ENCODE results near the gene C2orf68. TPM values are rescaled to one million over a fixed set of nuclear protein-coding genes. Genes with fewer than 3 reads are reported as not detected.
A peak's percentile ranks its signal among the peaks of the same experiment; 100 is the strongest.

C2orf68 gene
- total and polyA plus RNA-seq, 2 of the 13 experiments (the other 11 are each of a cell fraction or from before 2014, with no cell fraction given): 47.1 to 77.4 TPM

GRCh38 chr2:85601771-85602475 is 9.9 kb downstream of the C2orf68 start (continued):
- no peak for TF ChIP-seq ZNF318 (CRISPR knock-in tag; IDR thresholded peaks at IDR 0.05)
- no peak for TF ChIP-seq ZNF839 (CRISPR knock-in tag; IDR thresholded peaks at IDR 0.05; ENCODE audit: borderline replicate concordance)
- TF ChIP-seq PTBP1 (IDR thresholded peaks at IDR 0.05; ENCODE audit: low read depth, low read length, poor library complexity, severe bottlenecking): no peak
- no peak for TF ChIP-seq TEAD2 (CRISPR knock-in tag; IDR thresholded peaks at IDR 0.05)
- 0 out of 2 replicates have a peak, but pooled peaks have one; percentile 28 for TF ChIP-seq ZNF343 (CRISPR knock-in tag; IDR thresholded peaks at IDR 0.05)
- TF ChIP-seq FOXK1 (CRISPR knock-in tag; IDR thresholded peaks at IDR 0.05; ENCODE audit: borderline replicate concordance, low read depth): no peak; the same call in 1 of the 2 replicates
- TF ChIP-seq ZXDC (CRISPR knock-in tag; IDR thresholded peaks at IDR 0.05): no peak
